Esophagus squamous epithelium (tissue), 4 donors: Measurements from ENCODE around the gene RASSF9.

Experiments used
- POLR2A ChIP-seq, 4 donors: fragments of 450-650 bp; IDR thresholded peaks; one replicate each; pipeline ENCODE4 v1.6.1; 2017; ENCODE audit warnings: antibody characterized with exemption in 4 of 4, mild to moderate bottlenecking in 4 of 4, moderate library complexity in 3 of 4
- TF ChIP-seq, protein P1 (sequence below), 6 experiments: fragments of 450-650 bp in 4 of 6; fragments of 200-600 bp in 2 of 6; sonication (generic) in 2 of 6; IDR thresholded peaks; one replicate each; pipeline ENCODE4 v1.5.1; 2016 to 2019; ENCODE audit warnings: antibody characterized with exemption in 6 of 6, mild to moderate bottlenecking in 4 of 6, moderate library complexity in 4 of 6

DNA sequence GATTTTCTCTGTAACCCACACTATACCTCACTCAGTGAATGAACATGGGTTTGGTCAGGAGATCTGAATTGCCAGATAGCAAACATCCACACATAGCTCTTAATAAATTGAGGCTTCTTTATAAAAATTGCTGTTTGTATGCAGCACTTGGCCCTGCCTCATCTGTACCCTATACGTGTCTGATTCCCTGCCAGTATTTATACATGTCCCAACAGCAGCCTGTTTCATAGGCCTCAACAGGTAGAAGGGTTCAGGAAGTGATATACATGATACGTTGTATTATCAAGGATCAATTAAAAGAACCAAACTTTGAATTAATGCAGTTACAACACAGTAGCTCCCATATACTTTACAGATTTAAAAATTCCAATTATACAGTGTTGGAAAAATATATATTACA is 32.3 kb downstream of the RASSF9 start:
- TF ChIP-seq, protein P1, sequence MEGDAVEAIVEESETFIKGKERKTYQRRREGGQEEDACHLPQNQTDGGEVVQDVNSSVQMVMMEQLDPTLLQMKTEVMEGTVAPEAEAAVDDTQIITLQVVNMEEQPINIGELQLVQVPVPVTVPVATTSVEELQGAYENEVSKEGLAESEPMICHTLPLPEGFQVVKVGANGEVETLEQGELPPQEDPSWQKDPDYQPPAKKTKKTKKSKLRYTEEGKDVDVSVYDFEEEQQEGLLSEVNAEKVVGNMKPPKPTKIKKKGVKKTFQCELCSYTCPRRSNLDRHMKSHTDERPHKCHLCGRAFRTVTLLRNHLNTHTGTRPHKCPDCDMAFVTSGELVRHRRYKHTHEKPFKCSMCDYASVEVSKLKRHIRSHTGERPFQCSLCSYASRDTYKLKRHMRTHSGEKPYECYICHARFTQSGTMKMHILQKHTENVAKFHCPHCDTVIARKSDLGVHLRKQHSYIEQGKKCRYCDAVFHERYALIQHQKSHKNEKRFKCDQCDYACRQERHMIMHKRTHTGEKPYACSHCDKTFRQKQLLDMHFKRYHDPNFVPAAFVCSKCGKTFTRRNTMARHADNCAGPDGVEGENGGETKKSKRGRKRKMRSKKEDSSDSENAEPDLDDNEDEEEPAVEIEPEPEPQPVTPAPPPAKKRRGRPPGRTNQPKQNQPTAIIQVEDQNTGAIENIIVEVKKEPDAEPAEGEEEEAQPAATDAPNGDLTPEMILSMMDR (IDR thresholded peaks at IDR 0.05): no peak
- TF ChIP-seq POLR2A (IDR thresholded peaks at IDR 0.05): no peak
